ENCODE results near the gene LMO3.

DNA sequence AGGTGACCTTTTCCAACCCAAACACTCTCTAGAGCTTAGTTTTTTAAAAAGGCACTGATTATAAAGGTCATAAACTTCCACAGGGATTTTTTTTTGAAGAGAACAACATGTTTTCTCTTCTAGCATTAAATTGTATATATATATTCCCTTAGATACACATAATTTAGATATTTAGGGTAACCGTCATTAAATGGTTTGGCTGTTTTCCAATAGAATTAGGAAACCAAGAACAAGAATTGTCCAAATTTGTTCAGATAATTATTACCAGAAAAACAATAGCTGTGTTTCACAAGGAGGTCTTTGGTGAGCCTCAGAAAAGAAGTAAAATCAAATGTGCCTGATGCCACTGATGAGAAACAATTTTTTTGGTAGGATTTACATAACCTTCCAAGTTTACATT, 26.9 kb downstream of the LMO3 start:
- TF ChIP-seq ZNF629 (CRISPR knock-in tag; conservative IDR thresholded peaks at IDR 0.05): no peak
- no peak for TF ChIP-seq MYC (CRISPR knock-in tag; IDR thresholded peaks at IDR 0.05; ENCODE audit: borderline replicate concordance)
- TF ChIP-seq ZKSCAN5 (CRISPR knock-in tag; IDR thresholded peaks at IDR 0.05): no peak
- TF ChIP-seq, protein P1, sequence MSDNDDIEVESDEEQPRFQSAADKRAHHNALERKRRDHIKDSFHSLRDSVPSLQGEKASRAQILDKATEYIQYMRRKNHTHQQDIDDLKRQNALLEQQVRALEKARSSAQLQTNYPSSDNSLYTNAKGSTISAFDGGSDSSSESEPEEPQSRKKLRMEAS (IDR thresholded peaks at IDR 0.05): no peak
- TF ChIP-seq POLR2A (IDR thresholded peaks at IDR 0.05; ENCODE audit: insufficient read depth in 1 of 2, low read depth in 2 of 2, low read length in 2 of 2): no peak
- TF ChIP-seq, protein P2, sequence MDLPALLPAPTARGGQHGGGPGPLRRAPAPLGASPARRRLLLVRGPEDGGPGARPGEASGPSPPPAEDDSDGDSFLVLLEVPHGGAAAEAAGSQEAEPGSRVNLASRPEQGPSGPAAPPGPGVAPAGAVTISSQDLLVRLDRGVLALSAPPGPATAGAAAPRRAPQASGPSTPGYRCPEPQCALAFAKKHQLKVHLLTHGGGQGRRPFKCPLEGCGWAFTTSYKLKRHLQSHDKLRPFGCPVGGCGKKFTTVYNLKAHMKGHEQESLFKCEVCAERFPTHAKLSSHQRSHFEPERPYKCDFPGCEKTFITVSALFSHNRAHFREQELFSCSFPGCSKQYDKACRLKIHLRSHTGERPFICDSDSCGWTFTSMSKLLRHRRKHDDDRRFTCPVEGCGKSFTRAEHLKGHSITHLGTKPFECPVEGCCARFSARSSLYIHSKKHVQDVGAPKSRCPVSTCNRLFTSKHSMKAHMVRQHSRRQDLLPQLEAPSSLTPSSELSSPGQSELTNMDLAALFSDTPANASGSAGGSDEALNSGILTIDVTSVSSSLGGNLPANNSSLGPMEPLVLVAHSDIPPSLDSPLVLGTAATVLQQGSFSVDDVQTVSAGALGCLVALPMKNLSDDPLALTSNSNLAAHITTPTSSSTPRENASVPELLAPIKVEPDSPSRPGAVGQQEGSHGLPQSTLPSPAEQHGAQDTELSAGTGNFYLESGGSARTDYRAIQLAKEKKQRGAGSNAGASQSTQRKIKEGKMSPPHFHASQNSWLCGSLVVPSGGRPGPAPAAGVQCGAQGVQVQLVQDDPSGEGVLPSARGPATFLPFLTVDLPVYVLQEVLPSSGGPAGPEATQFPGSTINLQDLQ (CRISPR knock-in tag; IDR thresholded peaks at IDR 0.05): no peak
- TF ChIP-seq ZNF446 (CRISPR knock-in tag; IDR thresholded peaks at IDR 0.05): no peak
- TF ChIP-seq, protein P3, sequence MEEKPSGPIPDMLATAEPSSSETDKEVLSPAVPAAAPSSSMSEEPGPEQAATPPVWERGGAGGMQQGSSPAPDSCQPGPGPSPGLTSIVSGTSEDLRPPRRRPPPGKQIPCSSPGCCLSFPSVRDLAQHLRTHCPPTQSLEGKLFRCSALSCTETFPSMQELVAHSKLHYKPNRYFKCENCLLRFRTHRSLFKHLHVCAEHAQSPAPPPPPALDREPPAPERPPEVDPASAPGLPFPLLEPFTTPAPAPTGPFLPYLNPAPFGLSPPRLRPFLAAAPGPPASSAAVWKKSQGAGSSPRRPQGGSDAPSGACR (CRISPR knock-in tag; IDR thresholded peaks at IDR 0.05): no peak
- no peak for TF ChIP-seq NFYC (CRISPR knock-in tag; IDR thresholded peaks at IDR 0.05)
- TF ChIP-seq, protein P4, sequence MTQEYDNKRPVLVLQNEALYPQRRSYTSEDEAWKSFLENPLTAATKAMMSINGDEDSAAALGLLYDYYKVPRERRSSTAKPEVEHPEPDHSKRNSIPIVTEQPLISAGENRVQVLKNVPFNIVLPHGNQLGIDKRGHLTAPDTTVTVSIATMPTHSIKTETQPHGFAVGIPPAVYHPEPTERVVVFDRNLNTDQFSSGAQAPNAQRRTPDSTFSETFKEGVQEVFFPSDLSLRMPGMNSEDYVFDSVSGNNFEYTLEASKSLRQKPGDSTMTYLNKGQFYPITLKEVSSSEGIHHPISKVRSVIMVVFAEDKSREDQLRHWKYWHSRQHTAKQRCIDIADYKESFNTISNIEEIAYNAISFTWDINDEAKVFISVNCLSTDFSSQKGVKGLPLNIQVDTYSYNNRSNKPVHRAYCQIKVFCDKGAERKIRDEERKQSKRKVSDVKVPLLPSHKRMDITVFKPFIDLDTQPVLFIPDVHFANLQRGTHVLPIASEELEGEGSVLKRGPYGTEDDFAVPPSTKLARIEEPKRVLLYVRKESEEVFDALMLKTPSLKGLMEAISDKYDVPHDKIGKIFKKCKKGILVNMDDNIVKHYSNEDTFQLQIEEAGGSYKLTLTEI (CRISPR knock-in tag; conservative IDR thresholded peaks at IDR 0.05): no peak
- TF ChIP-seq SMAD1 (CRISPR knock-in tag; IDR thresholded peaks at IDR 0.05; ENCODE audit: borderline replicate concordance, low read depth): no peak
- TF ChIP-seq KLF16 (CRISPR knock-in tag; IDR thresholded peaks at IDR 0.05): no peak

All from HepG2 (cell line).